ENCODE data around the gene XRRA1. TPM values are rescaled to one million over a fixed set of nuclear protein-coding genes. Genes with fewer than 3 reads are reported as not detected.

XRRA1 gene
- total and polyA plus RNA-seq, 2 of the 13 experiments (the other 11 are each of a cell fraction or from before 2014, with no cell fraction given): 7.6 to 10.5 TPM

- TF ChIP-seq ZNF512 (CRISPR knock-in tag; IDR thresholded peaks at IDR 0.05): no peak
- peak; percentile 91 for TF ChIP-seq E2F1 (CRISPR knock-in tag; IDR thresholded peaks at IDR 0.05)
- peak; percentile 40; the same call in 1 of the 2 replicates for TF ChIP-seq ZNF121 (CRISPR knock-in tag; IDR thresholded peaks at IDR 0.05)
- 0 out of 2 replicates have a peak, but pooled peaks have one; percentile 21 for TF ChIP-seq PPARG (CRISPR knock-in tag; conservative IDR thresholded peaks at IDR 0.05)
- no peak for TF ChIP-seq SYNCRIP (IDR thresholded peaks at IDR 0.05; ENCODE audit: insufficient read depth, low read depth, low read length)
- peak; percentile 97 for TF ChIP-seq KDM5B (CRISPR knock-in tag; IDR thresholded peaks at IDR 0.05; ENCODE audit: borderline replicate concordance)
- peak; percentile 92 for TF ChIP-seq GATAD1 (CRISPR knock-in tag; IDR thresholded peaks at IDR 0.05)
- TF ChIP-seq SRY (CRISPR knock-in tag; IDR thresholded peaks at IDR 0.05): peak; percentile 91; the same call in 1 of the 2 replicates
- no peak for TF ChIP-seq ZFAT (CRISPR knock-in tag; conservative IDR thresholded peaks at IDR 0.05)
- no peak for TF ChIP-seq ATM (IDR thresholded peaks at IDR 0.05; ENCODE audit: borderline replicate concordance)
- peak; percentile 84; the same call in 1 of the 2 replicates for TF ChIP-seq ZHX1 (CRISPR knock-in tag; IDR thresholded peaks at IDR 0.05; ENCODE audit: low read depth)
- TF ChIP-seq ZNF207 (IDR thresholded peaks at IDR 0.05; ENCODE audit: borderline replicate concordance): no peak
- TF ChIP-seq SOX6 (IDR thresholded peaks at IDR 0.05): no peak
- TF ChIP-seq SOX6 (CRISPR knock-in tag; IDR thresholded peaks at IDR 0.05): peak; percentile 76
- 0 out of 2 replicates have a peak, but pooled peaks have one; percentile 50 for TF ChIP-seq ZBTB44 (CRISPR knock-in tag; IDR thresholded peaks at IDR 0.05)
- TF ChIP-seq HMG20B (CRISPR knock-in tag; conservative IDR thresholded peaks at IDR 0.05): no peak
- no peak for TF ChIP-seq REL (CRISPR knock-in tag; conservative IDR thresholded peaks at IDR 0.05)
- no peak for TF ChIP-seq NONO (IDR thresholded peaks at IDR 0.05)
- TF ChIP-seq NONO (CRISPR knock-in tag; conservative IDR thresholded peaks at IDR 0.05): peak; percentile 98
- TF ChIP-seq NFRKB (IDR thresholded peaks at IDR 0.05): peak; percentile 92
- TF ChIP-seq HNRNPLL (IDR thresholded peaks at IDR 0.05; ENCODE audit: low read depth, low read length, poor library complexity, severe bottlenecking): peak; percentile 89
- peak; percentile 56 to 59; a peak in 1 of 4 replicates for TF ChIP-seq KLF16 (CRISPR knock-in tag; IDR thresholded peaks at IDR 0.05)
- peak; percentile 94 for TF ChIP-seq ZNF350 (CRISPR knock-in tag; IDR thresholded peaks at IDR 0.05; ENCODE audit: borderline replicate concordance, low read depth)
Observed at GRCh38 chr11:74948898-74949752, at the start of gene XRRA1, which contains the start of gene SPCS2 (continued).
